HG02870 (cell line): ENCODE results near the gene MBP.
A peak's percentile ranks its signal among the peaks of the same experiment; 100 is the strongest.
"Not testable (repeated sequence)": the region's sequence is repeated elsewhere in the genome, so short reads cannot be mapped to it uniquely, and the experiment has no call there.

Experiments used
- ATAC-seq: cut with Tn5 transposase; IDR thresholded peaks from one replicate; pipeline ENCODE4 v1.9.1; 2021; ENCODE audit warnings: mild to moderate bottlenecking, moderate library complexity; ENCODE audit not compliant: unreplicated experiment

Gene MBP

GRCh38 chr18:76994086-76994654 is 138.4 kb downstream of the MBP start:
- peak; percentile 48 for ATAC-seq

- no peak for ATAC-seq
Measured at GRCh38 chr18:76993573-76993972, 139.0 kb downstream of the MBP start.

- no peak for ATAC-seq
Measured at GRCh38 chr18:76993085-76993382, 139.5 kb downstream of the MBP start.

DNA sequence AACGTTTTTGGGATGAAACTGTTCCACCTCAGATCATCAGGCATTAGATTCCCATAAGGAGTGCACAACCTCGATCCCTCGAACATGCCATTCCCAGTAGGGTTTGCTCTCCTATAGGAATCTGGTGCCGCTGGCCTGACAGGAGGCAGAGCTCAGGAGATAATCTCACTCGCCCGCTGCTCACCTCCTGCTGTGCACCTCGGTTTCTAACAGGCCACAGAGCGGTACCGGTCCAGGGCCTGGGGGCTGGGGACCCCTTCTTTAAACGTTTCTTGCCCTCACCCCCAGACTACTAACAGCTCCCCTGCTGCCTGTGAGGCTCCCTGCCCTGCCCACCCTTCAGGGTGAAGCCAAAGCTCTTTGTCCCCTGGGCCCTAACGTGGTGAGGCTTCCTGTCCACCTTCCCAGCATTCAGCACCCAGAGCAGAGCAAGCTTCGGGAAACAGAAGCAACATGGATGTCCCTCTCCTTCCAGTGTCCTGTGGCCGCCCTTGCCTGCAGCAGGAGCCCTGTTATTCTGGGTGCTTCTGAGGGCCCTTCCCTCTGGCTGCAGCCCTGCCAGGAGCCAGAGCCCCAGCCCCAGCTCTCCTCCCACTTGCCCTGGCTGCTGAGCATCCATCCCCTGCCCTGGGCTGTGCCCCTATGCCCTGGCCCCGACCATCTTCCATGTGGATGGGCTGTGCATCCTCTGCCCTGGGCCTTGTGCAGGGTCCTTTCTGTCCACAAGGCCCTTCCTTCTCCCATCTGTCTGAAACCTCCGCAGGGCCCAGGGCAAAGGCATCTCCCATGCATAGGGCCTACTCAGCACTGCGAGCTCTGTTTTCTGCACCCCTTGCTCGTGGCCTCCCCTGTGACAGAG is 140.1 kb downstream of the MBP start:
- no peak for ATAC-seq

DNA sequence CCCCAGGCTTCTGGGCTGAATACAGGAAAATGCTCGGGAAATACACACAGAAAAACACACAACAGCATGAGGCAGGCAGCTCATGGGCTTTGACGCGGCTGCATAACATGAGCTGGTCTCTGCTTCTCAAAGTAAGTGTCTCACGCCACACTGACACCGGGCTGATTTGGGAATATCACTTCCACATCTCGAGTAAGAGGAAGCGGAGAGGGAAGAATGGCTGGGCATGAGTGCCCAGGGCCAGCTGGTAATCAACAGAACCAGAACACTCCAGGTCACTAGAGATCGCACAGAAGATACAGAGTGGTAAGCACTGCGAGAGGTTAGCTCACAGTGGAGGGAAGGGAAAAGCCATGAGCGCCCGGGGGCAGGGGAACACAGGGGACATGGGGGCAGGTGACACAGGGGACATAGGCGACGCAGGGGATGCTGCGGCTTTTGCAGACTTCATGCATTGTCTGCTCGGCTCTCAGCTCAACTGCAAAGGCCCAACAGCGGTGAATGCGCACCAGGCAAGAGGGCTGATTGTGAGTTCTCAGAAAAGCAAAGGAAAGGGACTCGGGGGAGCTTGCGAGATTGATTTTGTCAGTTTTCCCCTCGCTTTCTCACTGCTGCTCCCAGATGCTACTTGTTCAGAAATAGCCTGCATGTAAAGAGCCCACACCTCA is 141.4 kb downstream of the MBP start:
- no peak for ATAC-seq

GRCh38 chr18:76990343-76991020 is 142.1 kb downstream of the MBP start:
- not testable (repeated sequence) for ATAC-seq

- ATAC-seq, result no peak
Measured at GRCh38 chr18:76989647-76990190, 142.9 kb downstream of the MBP start.

- peak; percentile 76 for ATAC-seq
Measured at GRCh38 chr18:76988827-76989646, 143.5 kb downstream of the MBP start.

DNA sequence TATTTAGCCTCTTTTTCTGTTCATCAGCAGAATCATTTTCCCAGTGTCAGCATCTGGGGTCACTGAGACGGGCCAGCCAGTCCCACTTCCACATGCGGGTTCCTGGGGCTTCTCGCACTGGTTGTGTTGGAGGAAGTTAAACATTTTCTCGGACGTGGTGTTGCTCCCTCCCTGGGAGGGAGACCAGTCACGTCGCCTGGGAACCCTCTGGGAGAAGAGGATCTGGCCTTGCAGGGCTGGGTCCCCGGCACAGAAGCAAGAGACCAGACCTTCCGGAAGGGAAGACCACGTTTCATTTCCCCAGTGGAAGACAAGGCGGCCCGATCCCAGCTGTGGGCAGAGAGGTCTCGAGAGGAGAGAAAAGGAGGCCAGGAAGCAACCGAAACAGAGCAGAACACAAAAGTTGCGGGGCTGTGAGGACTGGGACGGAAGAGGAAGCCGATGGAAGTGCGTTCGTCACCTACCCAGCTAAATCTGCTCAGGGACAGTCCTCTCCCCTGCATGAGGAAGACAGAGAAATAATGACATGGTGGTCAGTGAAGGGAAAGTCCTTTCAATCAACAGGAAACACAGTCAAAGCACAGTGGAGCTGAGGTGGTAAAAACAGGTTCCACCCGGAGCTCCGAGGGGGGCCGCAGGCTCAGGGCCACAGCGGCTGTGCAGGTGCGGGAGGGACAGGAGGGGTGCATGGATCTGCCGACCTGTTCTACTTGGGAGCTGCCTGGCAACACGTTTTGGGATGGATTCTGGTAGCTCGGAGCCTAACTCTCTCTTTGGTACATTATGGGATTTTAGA is 144.4 kb downstream of the MBP start:
- no peak for ATAC-seq

DNA sequence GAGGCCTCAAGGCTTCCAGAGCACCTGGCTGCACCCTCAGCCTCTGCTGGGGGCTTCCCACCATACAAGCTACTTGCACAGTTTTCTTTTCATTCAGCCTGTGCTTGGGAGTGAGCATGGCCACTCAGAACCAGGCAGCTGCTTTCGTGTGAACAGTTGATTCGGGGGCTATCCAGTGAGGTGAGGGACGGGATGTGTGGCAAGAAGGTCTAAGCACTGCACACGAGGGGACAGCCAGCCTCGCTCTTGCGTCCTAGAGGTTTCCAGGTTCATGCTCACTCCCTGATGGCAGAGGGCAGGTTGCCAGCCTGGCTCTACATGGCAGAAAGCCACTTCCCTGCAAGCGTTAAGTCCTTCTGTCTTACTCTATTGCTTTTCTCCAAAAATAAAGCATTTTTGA is 146.2 kb downstream of the MBP start:
- ATAC-seq, result no peak

DNA sequence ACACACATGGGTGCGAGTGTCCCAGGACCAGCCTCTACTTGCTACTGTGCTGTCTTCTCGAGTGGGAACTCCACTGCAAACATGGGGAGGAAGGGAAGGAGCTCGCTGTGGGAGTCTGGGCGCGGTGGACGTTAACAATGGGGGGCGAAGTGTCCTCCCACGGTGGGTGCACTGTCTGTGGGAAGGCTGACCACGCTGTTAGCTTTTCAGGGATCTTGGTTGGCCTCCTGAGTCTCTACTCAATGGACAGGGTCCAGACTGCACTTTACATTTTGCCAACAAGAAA is 146.7 kb downstream of the MBP start:
- ATAC-seq, result no peak

DNA sequence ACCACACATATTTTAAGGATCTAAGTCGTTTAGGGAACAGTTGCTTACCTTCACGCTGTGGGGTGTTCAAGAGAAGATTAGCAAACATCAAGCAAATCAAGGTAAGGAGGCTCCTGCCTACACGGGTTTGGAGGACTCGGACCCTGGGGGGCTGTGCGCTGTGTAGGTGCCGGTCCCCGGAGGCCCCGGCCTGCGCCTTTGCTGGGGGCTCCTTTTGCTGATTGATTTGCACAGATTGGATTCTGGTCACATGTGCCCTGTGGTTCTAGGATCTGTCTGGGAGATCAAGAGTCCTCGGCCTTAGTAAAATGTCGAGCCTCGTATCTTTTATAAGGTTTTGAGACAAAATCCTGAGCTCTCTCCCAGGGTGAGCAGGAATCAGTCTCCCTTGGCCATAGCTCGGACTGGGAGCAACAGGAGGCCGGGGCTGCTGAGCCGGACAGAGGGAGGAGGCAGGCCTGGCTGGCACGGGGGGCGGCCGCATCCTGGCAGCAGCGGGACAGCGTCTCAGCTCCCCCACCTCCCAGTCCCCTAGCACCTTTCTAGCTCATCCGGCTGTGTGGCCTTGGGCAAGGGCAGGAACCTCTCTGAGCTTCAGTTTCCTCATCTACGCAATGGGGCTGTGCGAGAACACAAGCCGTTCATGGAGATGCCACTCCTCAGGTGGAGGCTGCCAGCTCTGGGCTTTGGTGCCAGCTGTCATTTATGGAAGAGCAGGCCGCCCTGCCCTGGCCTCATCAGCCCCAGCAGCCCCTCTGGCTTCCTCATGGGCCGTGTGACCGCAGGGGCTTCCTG is 147.2 kb downstream of the MBP start:
- ATAC-seq, result no peak

GRCh38 chr18:76984193-76985155 is 148.1 kb downstream of the MBP start:
- no peak for ATAC-seq

DNA sequence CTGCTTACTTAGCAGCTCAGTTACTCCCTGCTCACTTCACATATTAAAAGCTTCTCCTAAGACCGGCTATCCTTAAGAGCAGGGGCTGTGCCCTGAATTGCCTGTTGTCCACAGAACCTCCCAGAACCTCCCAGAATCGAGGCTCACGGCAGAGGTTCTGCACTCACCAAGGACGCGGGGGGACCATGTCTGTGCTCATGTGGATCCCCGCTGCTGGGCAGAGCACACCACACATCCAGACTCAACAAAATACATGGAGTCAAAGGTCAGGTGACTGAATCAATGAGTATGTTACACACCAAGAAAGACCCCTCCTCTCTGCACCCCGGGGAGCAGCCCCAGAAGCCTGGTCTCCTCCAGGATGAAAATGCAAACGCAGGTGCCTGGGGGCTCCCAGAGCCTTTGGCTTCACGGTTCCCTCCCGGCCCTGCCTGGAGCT is 149.0 kb downstream of the MBP start:
- ATAC-seq, result no peak

DNA sequence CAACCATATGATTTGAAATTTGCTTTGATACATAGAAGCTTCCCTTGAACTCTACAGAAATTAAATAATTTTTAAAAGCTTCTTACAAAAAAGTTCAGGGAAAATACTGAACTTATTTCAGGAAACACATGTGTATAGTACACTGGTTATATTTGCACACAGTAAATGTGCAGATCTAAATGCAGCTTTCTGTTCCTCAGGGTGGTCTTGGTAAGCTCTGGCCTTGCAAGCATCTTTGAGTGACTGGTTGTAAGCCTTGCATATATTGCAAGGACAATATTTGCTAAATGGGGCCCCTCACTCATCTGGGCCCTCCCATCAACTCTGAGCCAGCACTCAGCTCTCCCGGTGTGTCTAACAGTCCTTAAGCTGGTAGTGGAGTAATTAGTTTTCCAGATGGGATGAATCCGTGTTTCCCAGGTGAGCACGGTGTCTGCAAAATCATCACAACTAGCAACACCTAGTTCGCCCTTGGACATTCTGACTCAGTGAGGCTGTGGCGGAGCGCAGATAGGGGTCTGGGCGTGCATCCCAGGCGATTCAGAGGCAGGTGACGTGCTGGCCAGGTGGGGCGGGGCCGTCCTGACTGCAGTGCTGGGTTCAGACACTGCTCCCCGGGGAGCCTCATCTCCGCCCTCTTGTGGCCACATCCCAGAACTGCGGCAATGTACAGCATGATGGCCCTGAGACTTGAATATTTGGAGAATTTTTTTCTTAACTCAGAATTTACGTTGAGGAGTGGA is 149.6 kb downstream of the MBP start:
- peak; percentile 48 for ATAC-seq

- ATAC-seq, result no peak
Measured at GRCh38 chr18:76982038-76982437, 150.5 kb downstream of the MBP start.

DNA sequence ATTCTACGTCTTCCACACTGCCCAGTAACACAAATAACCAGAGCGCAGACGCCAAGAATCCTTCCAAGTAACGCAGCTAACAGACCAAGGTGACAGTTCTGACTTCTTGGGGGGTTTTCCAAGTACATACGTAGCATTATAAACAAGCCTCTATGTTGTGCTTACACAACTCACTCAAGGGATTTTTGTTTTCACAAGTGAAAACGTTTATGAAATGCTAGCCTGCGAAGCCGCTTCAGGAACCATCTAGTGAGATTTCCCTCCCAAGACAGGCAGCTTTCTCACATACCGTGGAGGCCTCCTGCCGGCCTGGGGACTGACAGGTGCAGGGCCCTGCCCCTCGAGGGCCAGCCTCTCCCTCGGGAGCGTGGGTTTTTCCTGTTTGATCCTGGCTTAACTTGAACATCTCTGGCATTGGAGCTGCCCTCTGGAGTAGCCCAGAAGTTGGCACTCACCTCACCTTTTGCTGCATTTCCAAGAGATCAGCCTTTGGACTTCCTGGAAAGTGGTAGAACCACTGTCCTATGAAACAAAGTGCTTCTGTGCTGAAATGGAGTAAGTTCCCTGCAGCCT is 151.1 kb downstream of the MBP start:
- peak; percentile 48 for ATAC-seq
